RPMI7951 (cell line): ENCODE data around the gene INTS7. TPM values are rescaled to one million over a fixed set of nuclear protein-coding genes. Genes with fewer than 3 reads are reported as not detected.
A peak's percentile ranks its signal among the peaks of the same experiment; 100 is the strongest.
"Not testable (repeated sequence)": the region's sequence is repeated elsewhere in the genome, so short reads cannot be mapped to it uniquely, and the experiment has no call there.

Experiments used
- DNase-seq: peaks from one replicate; pipeline ENCODE4 v3.0.0-alpha.2; 2012; ENCODE audit warnings: low read depth
- total RNA-seq: library from RNA; depleted of rRNA; stranded (reverse); fragments of >200 nt; shearing (Covaris generic); gene quantifications from 2 replicates; pipeline ENCODE4 v1.2.3, GENCODE V29; 2014

INTS7 gene
- total RNA-seq, 1 experiment from 2014 or later, result 27.8 TPM

DNA sequence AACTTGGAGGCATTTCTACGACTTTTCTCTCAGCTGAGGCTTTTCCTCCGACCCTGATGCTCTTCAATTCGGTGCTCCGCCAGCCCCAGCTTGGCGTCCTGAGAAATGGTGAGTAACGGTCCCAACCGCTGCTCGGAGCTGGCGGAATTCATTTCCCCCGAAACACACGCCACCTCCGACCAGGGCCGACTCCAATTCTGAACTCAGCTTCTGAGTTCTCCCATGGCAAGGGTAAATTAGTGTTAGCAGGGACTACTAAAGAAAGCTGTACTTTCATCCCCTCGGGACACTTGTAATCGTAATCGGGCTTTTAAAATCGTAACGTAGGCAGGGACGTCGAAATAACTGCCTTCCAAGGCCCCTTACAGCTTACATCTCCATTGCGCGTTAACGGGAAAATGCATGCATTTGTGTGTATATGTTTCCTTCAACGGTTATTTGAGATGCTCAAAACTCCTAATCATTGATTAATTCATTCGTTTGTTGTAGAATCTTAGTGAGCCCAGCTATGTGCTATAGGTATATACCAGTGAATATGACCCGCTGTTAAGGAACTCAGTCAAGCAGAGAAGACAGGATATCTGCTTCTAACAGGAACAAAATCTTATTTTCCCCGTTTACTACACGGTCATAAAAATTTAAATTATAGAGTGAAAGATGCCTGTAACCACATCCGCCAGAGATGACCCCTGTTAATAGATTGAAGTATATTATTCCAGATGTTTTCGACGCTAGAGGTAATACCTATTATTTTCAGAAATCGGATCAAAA lies 663 bp upstream of the INTS7 start:
- no peak for DNase-seq

DNA sequence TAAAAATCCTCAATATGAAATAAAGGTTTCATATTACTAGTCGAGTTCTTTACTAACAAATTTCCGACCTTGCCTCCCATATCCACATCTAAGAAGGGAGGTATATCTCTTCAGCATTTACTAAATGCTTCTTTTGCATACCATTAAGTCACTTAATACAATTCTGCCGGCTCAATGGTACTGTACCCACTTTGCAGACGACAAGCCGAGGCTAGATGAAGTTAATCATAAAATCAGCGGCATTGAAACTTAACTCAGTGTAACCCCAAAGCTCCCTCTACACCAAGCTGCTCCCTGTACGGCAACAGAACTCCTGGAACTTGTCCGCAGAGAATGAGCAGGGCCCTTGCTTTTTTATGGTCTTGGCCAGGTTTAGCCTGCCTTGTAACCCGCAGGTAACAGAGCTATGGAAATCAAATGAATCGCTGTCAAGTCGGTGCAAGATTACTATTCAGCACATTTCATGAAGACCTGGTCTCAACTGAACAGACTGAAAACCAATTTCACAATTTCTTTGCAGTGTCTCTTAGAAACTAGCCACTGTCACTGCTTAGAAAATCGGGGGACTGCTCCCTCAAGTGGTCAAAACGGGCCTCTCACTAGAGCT lies 738 bp downstream of the INTS7 start:
- DNase-seq, result no peak

DNA sequence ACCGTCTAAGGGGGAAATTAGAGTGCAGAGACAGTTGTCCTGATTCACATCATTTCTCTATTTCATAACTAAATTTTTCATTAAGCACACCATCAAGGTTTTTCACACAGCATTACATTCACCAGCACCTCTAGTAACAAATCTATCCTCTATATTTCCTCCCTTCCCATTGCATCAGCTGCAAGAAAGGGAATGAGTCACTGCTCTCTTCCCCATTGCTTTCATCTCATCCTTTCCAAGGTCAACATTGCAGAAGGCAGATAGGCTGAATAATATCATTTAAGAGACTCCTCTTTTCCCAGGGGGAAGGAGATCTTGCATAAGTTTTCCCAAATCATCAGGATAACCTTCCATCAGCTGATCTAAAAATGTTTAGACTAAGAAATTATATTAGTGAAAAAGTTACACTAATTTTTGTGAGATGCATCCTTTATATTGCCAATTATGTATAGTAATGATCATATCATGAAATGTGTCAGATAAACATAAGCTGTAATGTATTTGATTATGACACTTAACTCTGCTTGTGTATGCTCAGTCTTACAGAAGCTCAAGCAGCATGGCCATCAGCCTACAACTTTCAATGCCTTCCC lies 4.3 kb downstream of the INTS7 start:
- peak; percentile 69 for DNase-seq

DNA sequence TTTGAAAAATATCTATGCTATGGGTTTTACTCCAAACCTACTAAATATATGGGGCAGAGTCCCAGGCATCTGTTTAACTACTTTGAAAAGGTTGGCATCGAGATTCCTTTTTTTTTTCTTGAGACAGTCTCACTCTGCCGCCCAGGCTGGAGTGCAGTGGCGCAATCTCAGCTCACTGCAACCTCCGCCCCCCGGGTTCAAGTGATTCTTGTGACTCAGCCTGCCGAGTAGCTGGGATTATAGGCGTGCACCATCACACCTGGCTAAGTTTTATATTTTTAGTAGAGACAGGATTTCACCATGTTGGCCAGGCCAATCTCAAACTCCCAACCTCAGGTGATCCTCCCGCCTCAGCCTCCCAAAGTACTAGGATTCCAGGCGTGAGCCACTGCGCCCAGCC lies 7.6 kb downstream of the INTS7 start:
- not testable (repeated sequence) for DNase-seq

DNA sequence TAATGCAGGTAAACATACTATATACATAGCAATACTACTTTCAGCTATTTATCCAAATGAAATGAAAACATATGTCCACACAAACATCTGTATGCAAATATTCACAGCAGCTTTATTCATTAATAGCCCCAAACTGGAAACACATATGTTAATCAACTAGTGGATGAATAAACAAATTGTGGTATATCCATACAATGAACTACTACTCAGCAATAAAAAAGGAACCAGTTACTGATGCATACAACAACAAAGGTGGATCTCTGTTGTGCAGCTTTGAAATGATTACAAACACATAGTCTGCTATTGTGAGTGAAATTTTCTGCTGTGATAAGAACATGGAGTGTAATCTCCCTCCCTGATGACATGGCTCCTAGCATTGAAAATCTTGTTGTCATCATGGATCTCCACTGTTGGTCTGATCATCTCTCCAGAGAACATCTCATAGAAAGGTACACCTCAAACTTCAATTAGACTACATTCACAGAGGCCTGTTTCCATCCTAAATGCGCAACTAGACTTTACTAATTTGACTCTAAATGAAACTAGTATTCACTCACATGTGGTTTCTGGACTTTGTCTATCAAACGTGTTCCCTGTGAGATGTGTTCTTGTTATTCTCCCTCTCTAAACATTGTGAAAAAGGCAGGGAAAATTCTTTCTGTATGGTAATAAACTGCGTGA lies 10.7 kb downstream of the INTS7 start:
- DNase-seq, result no peak

DNA sequence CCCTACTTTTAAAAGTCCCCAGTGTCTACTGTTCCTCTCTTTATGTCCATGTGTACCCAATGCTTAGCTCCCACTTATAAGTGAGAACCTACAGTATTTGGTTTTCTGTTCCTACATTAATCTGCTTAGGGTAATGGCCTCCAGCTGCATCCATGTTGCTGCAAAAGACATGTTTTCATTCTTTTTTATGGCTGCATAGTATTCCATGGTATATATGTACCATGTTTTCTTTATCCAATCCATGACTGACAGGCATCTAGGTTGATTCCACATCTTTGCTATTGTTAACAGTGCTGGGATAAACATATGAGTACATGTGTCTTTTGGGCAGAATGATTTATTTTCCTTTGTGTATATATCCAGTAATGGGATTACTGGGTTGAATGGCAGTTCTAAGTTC lies 12.4 kb downstream of the INTS7 start:
- DNase-seq, result not testable (repeated sequence)

DNA sequence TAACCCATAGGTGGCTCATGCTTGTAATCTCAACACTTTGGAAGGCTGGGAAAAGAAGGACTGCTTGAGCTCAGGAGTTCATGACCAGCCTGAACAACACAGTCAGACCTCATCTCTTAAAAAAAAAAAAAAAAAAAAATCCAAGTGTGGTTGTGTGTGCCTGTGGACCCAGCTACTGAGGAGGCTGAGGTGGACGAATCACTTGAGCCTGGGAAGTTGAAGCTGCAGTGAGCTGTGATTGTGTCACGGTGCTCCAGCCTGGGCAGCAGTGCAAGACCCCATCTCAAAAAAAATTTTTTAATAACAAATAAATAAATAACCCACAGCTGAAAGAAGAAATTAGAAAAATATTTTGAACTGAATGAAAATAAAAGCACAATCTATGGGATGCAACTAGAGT lies 13.8 kb downstream of the INTS7 start:
- no peak for DNase-seq

DNA sequence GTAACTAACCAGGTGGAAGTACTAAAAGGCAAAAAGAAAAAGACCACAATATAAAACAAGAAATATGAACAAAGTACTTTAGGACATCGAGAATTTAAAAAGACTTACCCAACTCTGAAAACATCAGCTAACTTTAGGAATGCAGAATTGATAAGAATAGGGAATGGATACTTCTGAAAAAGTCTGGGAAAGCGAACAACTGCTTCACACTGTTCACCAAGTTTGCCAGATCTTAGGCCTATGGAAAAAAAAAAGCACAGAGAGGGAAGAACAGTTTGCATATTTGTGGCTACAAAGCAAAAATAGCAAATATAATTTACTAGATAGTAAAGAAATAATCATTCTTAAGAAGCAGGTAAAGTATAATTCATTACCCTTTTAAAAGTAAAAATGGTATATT lies 14.4 kb downstream of the INTS7 start:
- no peak for DNase-seq

DNA sequence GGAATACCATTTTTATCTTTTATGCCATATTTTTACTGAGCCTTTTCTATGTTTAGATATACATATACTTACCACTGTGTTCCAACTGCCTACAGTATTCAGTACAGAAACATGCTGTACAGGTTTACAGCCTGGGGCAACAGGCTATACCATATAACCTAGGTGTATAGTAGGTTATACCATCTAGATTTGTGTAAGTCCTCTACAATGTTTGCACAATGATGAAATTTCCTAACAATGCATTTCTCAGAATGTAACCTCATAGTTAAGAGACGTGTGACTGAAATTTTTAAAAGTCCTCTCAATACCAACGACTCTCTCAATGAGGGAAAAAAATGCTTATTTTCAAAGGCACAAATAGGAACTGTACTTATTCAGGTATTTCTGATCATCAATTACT lies 21.7 kb downstream of the INTS7 start:
- DNase-seq, result no peak

DNA sequence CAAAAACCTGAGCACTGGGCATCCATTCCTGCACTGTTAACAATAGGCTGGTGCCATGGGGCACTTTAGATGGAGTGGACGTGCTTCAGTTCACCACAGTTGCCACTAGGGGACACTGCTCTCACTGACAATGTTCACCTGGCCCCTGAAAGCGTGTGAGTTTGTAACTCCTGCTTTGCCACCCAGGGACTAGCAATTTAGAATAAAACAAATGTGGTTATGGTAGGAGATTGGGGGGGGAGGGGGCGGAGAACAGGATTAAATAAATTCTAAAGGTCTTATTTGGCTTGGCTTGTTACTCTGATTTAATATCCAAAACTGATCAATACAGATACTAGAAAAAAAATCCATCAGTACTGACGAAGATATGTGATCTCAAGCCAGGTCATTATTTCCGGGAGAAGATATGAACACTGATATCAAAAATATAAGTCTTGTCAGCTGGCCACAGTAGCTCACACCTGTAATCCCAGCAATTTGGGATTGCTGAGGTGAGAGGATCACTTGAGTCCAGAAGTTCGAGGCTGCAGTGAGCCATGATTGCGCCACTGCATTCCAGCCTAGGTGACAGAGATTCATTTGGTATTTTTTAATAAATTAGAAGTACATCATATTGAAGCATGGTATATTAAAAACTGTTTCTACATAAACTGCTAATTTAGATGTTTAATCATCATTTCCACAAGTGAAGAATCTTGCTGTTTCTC lies 23.2 kb downstream of the INTS7 start:
- DNase-seq, result peak; percentile 61

DNA sequence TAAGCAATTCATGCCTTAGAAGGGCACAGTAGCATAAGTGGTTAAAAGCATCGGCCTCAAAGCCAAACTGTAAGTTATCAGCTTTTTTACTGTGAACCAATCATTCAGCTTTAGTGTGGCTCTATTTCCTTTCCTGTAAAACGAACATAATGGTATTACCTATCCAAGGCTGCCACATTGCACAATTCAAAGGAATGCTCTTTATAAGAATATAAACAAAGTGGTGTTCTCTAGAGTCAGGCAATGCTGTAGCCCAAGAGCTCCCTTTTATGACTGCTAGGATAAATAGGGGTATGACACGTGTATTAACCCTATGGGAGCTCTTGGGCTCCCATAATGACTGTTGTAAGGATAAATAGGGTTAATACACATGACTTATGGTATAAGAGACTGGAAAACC lies 25.4 kb downstream of the INTS7 start:
- DNase-seq, result no peak

DNA sequence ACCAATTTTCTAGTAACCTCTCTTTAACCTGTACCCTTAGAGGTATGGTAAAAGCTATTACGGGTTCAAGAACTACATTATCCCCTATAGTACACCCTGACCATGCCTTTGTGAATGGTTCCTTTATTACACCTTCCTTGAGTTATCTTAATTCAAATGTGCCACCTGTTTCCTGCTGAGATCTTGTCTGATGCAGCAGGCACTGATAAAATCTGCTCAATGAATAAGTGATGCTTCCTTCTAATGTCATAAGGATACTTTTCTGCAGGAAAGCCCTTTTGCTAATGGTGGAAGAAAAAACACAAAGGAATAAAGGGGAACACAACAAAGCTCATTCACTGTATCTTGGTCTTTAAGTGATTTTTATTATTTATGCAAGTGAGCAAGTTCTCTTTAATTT lies 25.8 kb downstream of the INTS7 start:
- DNase-seq, result no peak

DNA sequence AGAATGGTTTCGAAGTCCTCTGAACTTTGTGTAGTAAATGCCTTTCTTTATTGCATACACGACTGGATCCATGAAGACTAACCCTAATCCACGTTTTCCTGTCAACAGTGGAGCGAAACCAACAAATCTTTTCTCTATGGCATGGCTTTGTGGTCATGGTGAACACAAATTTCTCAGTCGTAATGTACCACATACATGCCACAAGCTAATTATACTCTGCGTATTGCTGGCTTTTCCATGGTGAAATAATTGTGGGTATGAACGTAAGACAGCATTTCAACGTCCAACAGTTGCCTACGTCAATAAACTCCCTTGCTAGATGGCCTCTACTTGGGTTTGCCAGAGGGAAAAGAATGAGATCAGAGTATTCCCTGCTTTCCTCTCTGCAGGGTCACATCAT lies 27.5 kb downstream of the INTS7 start:
- no peak for DNase-seq

DNA sequence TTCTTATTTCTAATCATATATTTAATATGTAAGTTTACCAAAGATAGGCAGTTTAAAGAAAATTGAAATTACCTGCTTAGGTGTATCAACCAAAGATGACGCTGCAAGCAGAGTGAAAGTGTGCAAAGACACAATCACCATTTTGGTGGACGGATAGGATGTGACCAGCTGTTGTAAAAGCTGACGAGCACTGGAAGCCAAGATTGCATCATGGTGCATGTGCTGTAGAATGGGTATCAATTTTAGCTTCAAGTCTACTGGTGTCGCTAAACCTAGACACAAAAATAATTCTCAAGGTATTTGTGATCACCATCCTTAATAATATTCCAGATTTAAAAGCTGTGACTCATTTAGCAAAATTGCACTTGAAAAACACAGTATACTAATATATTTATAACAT lies 28.2 kb downstream of the INTS7 start:
- no peak for DNase-seq

DNA sequence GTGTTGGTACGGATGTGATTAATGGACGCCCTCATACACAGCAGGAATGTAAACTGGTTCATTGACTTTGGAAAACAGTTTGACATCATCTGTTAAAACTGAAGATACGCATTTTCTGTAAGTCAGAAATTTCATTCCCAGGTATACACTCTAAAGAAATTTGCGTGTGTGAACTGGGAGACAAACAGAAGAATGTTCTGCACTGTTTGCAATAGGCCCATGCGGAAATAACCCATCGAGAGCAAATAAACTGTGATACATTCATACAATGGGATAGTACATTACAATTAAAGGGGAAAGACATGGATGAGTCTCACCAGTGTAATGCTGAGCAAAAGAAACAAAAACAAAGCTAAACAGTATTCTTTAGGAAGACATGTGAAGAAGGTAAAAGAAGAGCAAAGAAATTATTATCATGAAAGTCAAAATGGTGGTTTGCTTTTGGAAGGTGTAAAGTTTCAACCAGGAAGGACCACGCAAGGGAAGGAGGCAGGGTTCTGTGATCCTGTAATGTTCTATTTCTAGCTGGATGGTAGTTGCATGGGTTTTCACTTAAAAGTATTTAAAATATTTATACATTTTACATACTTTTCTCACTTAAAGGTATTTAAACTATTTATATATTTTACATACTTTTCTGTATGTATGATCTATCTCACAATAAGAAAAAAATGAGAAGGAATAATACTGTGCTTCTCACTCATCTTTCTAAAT lies 30.3 kb downstream of the INTS7 start:
- no peak for DNase-seq

DNA sequence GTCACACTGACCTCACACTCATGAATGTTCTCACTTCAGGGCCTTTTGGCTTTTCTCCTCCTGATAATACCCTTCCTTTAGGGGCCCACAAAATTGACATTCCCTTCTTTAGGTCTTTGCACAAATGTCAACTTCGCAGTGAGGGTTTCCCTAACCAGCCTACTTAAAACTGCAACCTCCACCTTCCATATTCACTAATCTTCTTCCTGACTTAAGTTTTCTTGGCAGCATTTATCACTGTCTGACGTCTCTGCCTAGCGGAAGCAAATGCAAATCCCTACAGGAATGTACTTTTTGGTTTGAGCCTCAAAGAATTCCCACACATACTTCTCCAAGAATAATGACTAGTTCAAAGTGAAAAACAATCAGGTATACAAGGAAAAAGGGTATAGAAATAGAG lies 32.8 kb downstream of the INTS7 start:
- no peak for DNase-seq

DNA sequence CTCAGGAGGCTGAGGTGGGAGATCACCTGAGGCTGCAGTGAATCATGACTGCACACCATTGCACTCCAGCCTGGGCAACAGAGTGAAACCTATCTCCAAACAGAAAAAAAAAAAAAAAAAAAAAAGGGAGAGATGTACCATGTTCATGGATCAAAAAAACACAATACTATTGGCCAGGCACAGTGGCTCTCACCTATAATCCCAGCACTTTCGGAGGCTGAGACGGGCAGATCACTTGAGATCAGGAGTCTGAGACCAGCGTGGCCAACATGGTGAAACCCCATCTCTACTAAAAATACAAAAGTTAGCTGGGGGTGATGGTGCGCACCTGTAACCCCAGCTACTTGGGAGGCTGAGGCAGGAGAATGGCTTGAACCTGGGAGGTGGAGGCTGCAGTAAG lies 37.9 kb downstream of the INTS7 start:
- not testable (repeated sequence) for DNase-seq

DNA sequence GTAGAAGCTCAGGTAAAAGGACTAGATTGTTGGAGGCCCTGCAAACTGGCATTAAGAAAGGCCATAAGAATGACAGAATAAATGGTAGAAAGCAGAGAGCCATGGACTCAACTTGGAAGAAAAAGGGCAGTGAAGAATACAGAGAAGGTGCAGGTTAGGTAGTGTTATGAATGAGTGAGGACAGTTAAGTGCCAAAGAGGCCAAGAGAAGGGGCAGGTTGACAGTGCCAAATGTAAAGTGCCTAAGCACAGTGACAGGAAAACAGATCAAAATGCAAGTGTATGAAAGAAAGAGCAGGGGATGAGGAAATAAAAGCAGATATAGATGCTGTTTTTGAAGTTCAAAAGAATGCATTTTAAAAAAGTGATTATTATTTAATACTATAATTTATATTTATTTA lies 43.7 kb downstream of the INTS7 start:
- no peak for DNase-seq

DNA sequence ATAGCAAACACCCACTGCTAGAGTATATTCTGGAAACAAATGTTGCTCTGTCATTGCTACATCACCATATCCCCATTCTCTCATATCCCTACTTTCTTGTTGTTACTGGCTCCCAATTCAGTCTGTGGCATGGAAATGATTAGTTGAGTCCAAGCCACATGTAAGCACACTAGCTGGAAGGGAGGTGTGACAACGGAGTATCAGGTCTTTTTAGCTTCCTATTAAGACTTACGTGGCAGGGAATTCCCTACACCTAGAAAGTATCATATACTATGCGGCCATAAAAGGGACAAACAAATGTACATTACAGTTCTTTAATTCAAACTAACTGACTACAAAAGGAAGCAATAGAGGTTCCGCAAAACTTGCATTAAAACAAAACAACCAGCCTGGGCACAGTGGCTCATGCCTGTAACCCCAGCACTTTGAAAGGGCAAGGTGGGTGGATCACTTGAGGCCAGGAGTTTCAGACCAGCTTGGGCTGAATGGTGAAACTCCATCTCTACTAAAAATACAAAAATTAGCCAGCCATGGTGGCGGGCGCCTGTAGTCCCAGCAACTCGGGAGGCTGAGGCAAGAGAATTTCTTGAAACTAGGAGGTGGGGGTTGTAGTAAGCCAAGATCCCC lies 48.6 kb downstream of the INTS7 start:
- no peak for DNase-seq

DNA sequence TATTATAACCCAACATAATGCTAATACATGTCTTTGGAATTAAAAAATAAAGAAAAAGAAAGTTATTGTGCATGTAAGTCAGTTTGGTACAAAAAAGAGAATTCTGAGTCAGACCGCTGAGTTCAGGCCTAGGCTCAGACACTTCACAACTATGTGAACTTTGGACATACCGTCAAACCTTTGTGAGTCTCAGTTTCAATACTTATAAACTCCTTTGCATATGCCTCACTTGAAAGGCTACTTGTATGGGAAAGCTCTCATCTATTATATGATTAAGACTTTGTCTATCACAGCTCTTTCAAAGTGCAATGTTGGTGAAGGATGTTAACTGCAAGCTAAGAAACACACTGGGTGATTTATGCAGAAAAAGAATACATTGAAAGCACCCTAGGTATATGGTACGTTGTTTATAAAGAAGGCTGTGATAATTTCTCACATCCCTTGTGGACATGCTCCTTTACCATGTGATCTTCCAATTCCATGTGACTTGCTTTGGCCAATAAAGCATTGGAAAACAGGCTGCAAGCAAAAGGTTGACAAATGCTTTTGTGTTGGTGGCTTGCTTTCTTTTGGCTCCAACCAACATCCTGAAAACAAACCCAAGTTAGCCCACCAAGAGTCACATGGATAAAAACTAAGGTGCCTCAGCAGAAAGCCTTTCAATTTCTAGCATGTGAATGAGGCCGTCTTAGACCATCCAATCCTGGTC lies 49.6 kb downstream of the INTS7 start:
- DNase-seq, result no peak
